ENCODE results near the gene SNX15.

GRCh38 chr11:65034423-65034822 lies 7.2 kb downstream of the SNX15 start:
- TF ChIP-seq REST (IDR thresholded peaks at IDR 0.05; ENCODE audit: low read depth) (no peak), CEBPB (IDR thresholded peaks at IDR 0.05) (no peak), RAD21 (IDR thresholded peaks at IDR 0.05; ENCODE audit: low read depth) (no peak), CREB1 (IDR thresholded peaks at IDR 0.05; ENCODE audit: low read depth) (no peak), EP300 (IDR thresholded peaks at IDR 0.05; ENCODE audit: borderline replicate concordance) (no peak), FOXM1 (IDR thresholded peaks at IDR 0.05; ENCODE audit: borderline replicate concordance, low read depth) (no peak), NFIC (IDR thresholded peaks at IDR 0.05) (no peak), MAX (IDR thresholded peaks at IDR 0.05) (no peak), TCF12 (IDR thresholded peaks at IDR 0.05; ENCODE audit: low read depth) (no peak)
